ENCODE data around the gene LRRIQ1.
"Not testable (repeated sequence)": the region's sequence is repeated elsewhere in the genome, so short reads cannot be mapped to it uniquely, and the experiment has no call there.

The LRRIQ1 gene

DNA sequence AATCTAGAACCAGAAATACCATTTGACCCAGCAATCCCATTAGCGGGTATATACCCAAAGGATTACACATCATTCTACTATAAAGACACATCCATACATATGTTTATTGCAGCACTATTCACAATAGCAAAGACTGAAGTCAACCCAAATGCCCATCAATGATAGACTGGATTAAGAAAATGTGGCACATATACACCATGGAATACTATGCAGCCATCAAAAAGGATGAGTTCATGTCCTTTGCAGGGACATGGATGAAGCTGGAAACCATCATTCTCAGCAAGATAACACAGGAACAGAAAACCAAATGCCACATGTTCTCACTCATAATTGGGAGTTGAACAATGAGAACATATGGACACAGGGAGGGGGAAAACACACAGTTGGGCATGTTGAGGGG lies 188.2 kb downstream of the LRRIQ1 start:
- DNase-seq, result not testable (repeated sequence)

GRCh38 chr12:85225501-85225900 lies 189.3 kb downstream of the LRRIQ1 start:
- DNase-seq, result no peak

DNA sequence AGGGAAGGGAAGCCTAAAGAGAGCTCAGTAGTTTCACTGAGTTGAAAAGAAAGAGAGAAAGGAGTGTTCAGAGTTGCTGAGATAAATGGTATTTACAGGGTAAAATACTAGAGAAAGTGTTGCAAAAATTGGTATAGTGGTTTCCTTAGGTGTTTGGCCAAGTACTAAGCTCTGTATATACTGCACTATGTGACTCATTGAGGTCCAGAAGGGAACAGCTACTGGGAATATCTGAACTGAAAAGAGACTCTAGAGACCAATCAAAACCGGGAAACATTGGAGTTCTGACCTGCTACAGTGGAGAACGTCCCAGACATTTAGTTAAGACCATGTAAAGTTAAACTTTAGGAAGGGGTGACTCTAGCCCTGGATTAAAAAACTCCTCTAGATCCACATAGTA lies 201.2 kb downstream of the LRRIQ1 start:
- DNase-seq, result no peak

DNA sequence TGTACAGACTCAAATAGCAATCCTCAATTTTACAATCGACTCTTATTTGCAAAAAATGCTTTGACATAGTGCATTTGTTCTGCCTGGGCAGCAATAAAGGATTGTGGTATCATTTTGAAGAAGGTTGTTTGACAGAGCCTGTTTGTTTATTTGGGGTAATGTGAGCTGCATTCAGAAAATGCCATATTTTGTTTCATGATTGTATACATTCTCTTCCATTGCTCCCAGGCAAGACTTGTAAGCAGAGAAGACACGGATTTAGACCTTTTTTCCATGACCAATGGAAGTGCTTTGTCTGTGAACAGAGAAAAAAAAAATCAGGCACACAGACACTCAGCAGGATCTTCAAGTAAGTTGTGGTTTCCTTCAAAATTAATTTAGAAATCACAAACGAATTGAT lies 208.4 kb downstream of the LRRIQ1 start:
- no peak for DNase-seq

DNA sequence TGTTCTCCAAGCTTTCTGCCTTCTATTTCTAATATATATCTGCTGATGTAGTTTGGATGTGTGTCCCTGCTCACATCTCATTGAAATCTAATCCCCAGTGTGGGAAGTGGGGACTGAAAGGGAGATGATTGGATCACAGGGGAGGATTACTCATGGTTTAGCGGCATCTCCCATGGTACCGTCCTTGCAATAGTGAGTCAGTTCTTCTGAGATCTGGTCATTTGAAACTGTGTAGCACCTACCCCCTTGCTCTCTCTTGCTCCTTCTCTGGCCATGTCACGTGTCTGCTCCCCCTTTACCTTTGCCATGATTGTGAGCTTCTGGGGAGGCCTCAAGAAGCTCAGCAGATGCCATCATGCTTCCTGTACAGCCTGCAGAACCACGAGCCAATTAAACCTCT lies 217.7 kb downstream of the LRRIQ1 start:
- no peak for DNase-seq

DNA sequence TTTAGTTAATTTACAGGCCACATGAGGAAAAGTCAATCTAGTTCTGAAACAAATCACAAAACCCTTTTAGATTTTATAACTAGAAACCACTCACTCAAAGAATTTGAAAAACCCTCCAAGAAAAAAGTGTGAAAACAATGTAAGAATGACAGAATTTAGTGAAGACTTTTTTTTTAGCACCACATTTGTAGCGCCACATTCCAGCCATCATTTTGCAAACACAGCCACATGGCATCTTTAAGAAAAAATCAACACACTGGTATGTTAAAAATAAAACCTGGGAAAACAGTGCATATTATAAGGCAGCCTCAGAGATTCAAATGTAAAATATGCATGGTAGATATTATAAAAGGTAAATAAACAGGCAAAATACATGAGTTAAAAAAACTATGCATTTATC lies 221.5 kb downstream of the LRRIQ1 start:
- no peak for DNase-seq

- no peak for DNase-seq
Measured at GRCh38 chr12:85260447-85260846, 224.3 kb downstream of the LRRIQ1 start.

- DNase-seq, result peak; percentile 58
Measured at GRCh38 chr12:85260896-85261295, 224.7 kb downstream of the LRRIQ1 start.

- DNase-seq, result no peak
Measured at GRCh38 chr12:85266356-85266755, 230.2 kb downstream of the LRRIQ1 start.

GRCh38 chr12:85273381-85274314 lies 237.5 kb downstream of the LRRIQ1 start:
- no peak for DNase-seq

DNA sequence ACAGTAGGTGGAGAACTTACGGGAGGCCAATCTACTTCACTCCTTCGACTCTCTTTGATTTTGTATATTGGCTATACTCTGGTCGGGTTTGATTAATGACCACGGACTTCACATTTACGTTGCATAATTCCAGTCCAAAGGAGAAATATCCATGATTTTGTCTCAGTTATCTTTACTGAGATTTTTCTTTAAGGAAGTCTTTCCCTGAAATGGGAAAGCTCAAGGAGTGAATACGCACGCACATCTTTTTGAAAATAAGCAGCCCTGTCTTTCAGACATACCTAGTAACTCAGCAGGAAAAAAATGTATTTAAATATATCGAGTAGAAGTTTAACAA lies 238.1 kb downstream of the LRRIQ1 start:
- DNase-seq, result no peak

DNA sequence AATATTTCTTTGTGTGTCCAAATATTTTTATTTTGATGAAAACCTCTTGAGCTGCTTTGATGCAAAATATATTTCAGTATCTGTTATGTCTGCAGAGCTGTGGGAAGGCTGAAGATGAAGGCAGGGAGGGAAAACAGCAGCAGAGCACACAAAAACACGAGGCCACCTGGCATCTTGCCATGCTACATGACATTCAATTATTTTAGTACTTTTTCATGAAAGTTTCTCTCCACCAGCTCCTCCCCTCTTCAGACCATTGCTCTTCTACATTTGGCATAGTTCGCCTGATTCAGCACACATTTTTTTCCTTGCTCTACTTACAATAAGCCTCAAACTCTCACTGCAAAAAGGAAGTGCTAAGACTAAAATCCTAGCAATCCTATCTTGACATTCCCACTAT lies 239.2 kb downstream of the LRRIQ1 start:
- no peak for DNase-seq

DNA sequence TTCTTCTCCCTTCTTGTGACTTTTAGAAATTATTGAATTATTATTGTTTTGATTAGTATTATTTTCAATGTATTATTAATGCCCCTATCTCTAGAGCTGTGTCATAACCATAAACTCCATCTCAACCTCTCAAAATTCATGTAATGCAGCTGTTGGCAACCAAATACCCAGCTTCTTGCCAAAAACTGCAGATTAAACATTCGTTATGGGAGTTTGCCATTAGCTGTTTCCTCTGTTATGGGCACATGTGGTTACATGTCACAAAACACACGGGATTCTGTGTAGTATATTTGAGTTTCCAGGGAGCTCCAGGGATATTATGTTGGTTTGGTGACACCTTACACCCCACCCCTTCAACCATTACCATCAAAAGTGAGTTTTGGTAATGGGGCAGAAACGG lies 241.0 kb downstream of the LRRIQ1 start:
- DNase-seq, result no peak

GRCh38 chr12:85277900-85278597 lies 241.9 kb downstream of the LRRIQ1 start:
- no peak for DNase-seq

GRCh38 chr12:85278598-85279448 lies 242.7 kb downstream of the LRRIQ1 start:
- DNase-seq, result no peak

DNA sequence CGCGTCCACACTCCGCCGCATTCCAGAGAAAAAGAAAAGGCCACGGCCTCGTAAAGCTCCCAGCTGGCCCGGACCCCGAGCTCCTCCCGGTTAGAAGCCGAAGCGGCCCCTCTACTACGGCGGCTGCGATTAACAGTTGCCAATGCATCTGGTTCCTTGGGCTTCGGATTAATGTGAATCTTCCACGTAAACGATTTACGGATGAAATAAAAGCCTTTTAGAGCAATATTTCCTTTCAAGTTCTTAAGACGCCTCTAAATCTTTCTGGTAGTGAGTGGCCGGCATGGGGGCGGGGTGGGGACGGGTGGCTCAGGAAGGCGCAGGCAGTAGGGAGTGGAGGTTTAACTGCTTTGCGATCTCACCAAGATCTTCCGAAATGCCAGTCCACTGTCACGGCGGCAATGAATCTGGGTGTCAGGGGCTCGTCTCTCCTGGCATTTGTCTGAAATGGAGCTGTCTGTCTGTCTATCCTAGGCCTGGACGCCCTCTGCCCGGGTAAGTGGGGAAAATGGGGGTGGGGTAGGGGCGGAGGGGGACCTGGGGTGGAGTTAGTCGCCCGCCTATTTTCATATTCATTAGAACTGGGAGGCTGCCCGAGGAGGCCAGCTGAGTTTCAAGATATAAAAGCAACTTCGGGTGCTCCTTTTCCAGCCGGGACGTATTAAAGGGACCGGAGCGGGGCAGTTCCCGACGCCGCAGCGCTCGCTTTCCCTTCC lies 243.5 kb downstream of the LRRIQ1 start:
- DNase-seq, result no peak

- no peak for DNase-seq
Measured at GRCh38 chr12:85280165-85280983, 244.2 kb downstream of the LRRIQ1 start, which contains the start of gene ALX1. TSS of gene ALX1 (plus strand) at chr12:85280220. CDS start at chr12:85280262, 42 bp downstream.

DNA sequence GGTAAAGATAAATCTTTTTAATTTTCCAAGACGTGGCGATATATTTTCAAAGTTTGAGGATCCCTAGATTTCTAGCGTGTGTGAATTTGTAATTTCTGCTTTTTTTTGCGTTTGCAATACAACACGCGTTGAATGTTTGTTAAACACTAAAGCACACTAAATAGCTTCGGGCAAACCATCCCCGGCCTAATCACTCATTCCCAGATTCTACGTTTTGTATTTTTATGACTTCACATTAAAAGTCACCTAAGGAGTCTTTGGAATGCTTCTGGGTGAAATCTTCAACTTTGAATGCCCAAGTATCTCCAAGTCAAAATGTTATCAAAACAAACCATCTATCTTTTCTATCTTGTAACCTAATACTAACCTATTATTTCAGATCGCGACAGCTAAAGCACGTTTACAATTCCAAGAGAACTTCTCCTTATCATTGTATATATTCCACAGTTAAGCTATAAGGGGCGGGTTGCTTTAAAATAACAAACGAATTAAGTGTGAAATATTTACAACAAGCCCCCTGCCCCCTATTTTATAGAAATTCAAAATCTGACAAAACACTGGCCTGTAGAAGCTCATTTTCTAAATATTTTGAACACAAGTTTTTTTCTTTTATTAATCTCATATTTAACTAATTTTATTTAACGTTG lies 245.0 kb downstream of the LRRIQ1 start:
- DNase-seq, result no peak

DNA sequence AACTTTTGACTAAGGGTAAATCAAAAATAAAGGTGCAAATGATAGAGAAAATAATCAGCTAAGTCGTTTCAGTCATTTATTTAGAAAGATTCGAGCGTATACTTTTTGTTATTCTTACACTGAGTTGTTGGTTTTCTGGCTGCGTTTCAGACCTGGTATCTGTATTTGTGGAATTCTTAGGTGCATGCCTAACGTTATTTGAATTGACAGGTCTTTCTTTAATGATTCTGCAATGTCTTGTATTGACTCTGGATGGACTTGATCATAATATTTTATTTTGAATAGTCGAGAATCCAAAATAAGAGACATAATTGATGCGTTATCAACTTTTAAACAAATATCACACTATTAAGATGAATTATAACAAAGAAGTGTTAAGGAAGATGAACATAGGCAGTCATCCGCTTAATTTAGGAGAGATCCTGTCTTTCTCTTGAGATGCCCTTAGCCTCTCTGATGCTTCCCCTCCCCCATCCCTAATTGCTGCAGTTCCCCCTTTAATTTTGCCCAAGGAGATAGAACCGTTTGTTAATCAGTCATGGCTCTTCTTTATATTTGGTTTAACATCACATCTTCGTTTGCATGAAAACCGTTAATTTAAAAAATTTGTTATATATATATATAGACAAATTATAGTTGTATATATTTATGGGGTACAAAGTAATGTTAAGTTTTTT lies 245.6 kb downstream of the LRRIQ1 start:
- no peak for DNase-seq

DNA sequence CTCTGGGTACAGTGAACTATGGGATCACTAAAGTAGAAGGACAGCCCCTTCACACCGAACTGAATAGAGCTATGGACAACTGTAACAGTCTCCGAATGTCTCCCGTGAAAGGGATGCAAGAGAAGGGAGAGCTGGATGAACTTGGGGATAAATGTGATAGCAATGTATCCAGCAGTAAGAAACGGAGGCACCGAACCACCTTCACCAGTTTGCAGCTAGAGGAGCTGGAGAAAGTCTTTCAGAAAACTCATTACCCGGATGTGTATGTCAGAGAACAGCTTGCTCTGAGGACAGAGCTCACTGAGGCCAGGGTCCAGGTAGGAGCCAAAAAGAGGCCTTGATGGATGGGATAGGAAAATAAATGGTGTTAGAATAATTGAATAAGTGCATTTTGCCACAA lies 247.4 kb downstream of the LRRIQ1 start:
- DNase-seq, result no peak

Measured in NCI-H226 (cell line).